Mesenchymal stem cell (in vitro differentiated cells and primary cell): ENCODE data around the gene IL12B.
A peak's percentile ranks its signal among the peaks of the same experiment; 100 is the strongest.
"Not testable (repeated sequence)": the region's sequence is repeated elsewhere in the genome, so short reads cannot be mapped to it uniquely, and the experiment has no call there.

Experiments
- DNase-seq: peaks from one replicate; pipeline ENCODE4 v3.0.0-alpha.2; 2013
- H2AFZ ChIP-seq: one replicate; pipeline ENCODE4 v1.6.1; 2013; ENCODE audit warnings: low read depth, mild to moderate bottlenecking, control low read depth, inconsistent platforms, low read length, moderate library complexity
- H2AK5ac ChIP-seq: 2 replicates; pipeline ENCODE4 v1.6.1; 2013; ENCODE audit warnings: low read length, moderate library complexity, mild to moderate bottlenecking, inconsistent platforms; ENCODE audit not compliant: severe bottlenecking
- H2BK120ac ChIP-seq: one replicate; pipeline ENCODE4 v1.6.1; 2013; ENCODE audit warnings: low read depth, mild to moderate bottlenecking, inconsistent platforms, low read length, moderate library complexity
- H2BK12ac ChIP-seq, 2 experiments: one replicate each; pipeline ENCODE4 v1.6.1; 2013; ENCODE audit warnings: inconsistent platforms in 2 of 2, low read length in 2 of 2, mild to moderate bottlenecking in 2 of 2, moderate library complexity in 2 of 2, control low read depth in 1 of 2
- H2BK15ac ChIP-seq: one replicate; pipeline ENCODE4 v1.6.1; 2013; ENCODE audit warnings: mild to moderate bottlenecking, low read depth, inconsistent platforms; ENCODE audit not compliant: poor library complexity, severe bottlenecking
- H2BK5ac ChIP-seq: 2 replicates; pipeline ENCODE4 v1.6.1; 2013; ENCODE audit warnings: low read depth, mild to moderate bottlenecking, low read length, control low read depth, inconsistent platforms; ENCODE audit not compliant: poor library complexity, severe bottlenecking
- H3K14ac ChIP-seq, 2 experiments: one replicate each; pipeline ENCODE4 v1.6.1; 2013; ENCODE audit warnings: inconsistent platforms in 2 of 2, low read length in 2 of 2, control low read depth in 1 of 2, mild to moderate bottlenecking in 1 of 2, moderate library complexity in 1 of 2
- H3K18ac ChIP-seq, 2 experiments: one replicate each; pipeline ENCODE4 v1.6.1; 2013; ENCODE audit warnings: inconsistent platforms in 2 of 2, low read length in 2 of 2, control low read depth in 1 of 2, low read depth in 1 of 2, mild to moderate bottlenecking in 1 of 2
- H3K23ac ChIP-seq, 2 experiments: one replicate each; pipeline ENCODE4 v1.6.1; 2013; ENCODE audit warnings: inconsistent platforms in 2 of 2, low read length in 2 of 2, mild to moderate bottlenecking in 2 of 2, moderate library complexity in 2 of 2, control low read depth in 1 of 2
- H3K27ac ChIP-seq: 2 replicates; pipeline ENCODE4 v1.5.1; 2013; ENCODE audit warnings: mild to moderate bottlenecking, moderate library complexity, low read length, control low read depth, inconsistent platforms; ENCODE audit not compliant: poor library complexity, severe bottlenecking
- H3K27me3 ChIP-seq, 2 experiments: 2 replicates each; pipeline versions ENCODE4 v1.6.1 to v1.7.0; 2013; ENCODE audit warnings: low read length in 2 of 2, mild to moderate bottlenecking in 2 of 2, moderate library complexity in 2 of 2, control low read depth in 1 of 2, inconsistent platforms in 1 of 2; ENCODE audit not compliant: control insufficient read depth in 1 of 2, insufficient read depth in 1 of 2
- H3K36me3 ChIP-seq, 2 experiments: 2 replicates each; pipeline versions ENCODE4 v1.6.1 to v1.7.0; 2013; ENCODE audit warnings: low read length in 2 of 2, control low read depth in 1 of 2, inconsistent platforms in 1 of 2, low read depth in 1 of 2, mild to moderate bottlenecking in 1 of 2; ENCODE audit not compliant: insufficient read depth in 2 of 2, control insufficient read depth in 1 of 2
- H3K4ac ChIP-seq, 2 experiments: one replicate each; pipeline ENCODE4 v1.6.1; 2013; ENCODE audit warnings: inconsistent platforms in 2 of 2, low read length in 2 of 2, mild to moderate bottlenecking in 2 of 2, moderate library complexity in 2 of 2, control low read depth in 1 of 2, low read depth in 1 of 2
- H3K4me1 ChIP-seq: 2 replicates; pipeline ENCODE4 v1.6.1; 2013; ENCODE audit warnings: low read depth, low read length, control low read depth; ENCODE audit not compliant: control insufficient read depth, insufficient read depth
- H3K4me2 ChIP-seq: 2 replicates; pipeline ENCODE4 v1.6.1; 2013; ENCODE audit warnings: low read length, mild to moderate bottlenecking, inconsistent platforms; ENCODE audit not compliant: poor library complexity, severe bottlenecking
- H3K4me3 ChIP-seq, 2 experiments: 2 replicates each; pipeline versions ENCODE4 v1.5.1 to v1.7.0; 2013; ENCODE audit warnings: low read length in 2 of 2, mild to moderate bottlenecking in 2 of 2, control low read depth in 1 of 2, low read depth in 1 of 2; ENCODE audit not compliant: insufficient read depth in 1 of 2
- H3K79me1 ChIP-seq: replicated peaks from 2 replicates; pipeline ENCODE4 v1.6.1; 2013; ENCODE audit warnings: mild to moderate bottlenecking, control low read depth, low read length, inconsistent platforms; ENCODE audit not compliant: poor library complexity, severe bottlenecking
- H3K9ac ChIP-seq: 2 replicates; pipeline ENCODE4 v1.7.0; 2013; ENCODE audit warnings: mild to moderate bottlenecking, low read length, moderate library complexity
- H3K9me3 ChIP-seq: 2 replicates; pipeline ENCODE4 v1.7.0; 2013; ENCODE audit warnings: mild to moderate bottlenecking, low read length; ENCODE audit not compliant: control insufficient read depth
- H4K8ac ChIP-seq: one replicate; pipeline ENCODE4 v1.6.1; 2013; ENCODE audit warnings: inconsistent platforms, mild to moderate bottlenecking, low read length, moderate library complexity
- H4K91ac ChIP-seq: one replicate; pipeline ENCODE4 v1.6.1; 2013; ENCODE audit warnings: mild to moderate bottlenecking, low read length, inconsistent platforms
- WGBS: methylation state at CpG from one replicate; pipeline ENCODE4 v1.1.7; 2013; ENCODE audit warnings: mixed read lengths; 5-methylcytosine and 5-hydroxymethylcytosine counted together

Gene IL12B

GRCh38 chr5:159274676-159275075, 55.6 kb downstream of the IL12B start:
- Histone ChIP-seq H3K36me3 (peaks cover 9 to 87% of the 10 kb centered on the region in 2 experiments), H3K4me1 (no peaks in the 10 kb centered on the region), H3K9me3 (no peaks in the 10 kb centered on the region), H3K4me2 (no peak overlapping the region), H2BK120ac (no peak overlapping the region), H2BK15ac (no peak overlapping the region), H2BK12ac (no peak overlapping the region), H4K8ac (no peak overlapping the region), H3K23ac (no peak overlapping the region), H4K91ac (no peak overlapping the region), H2BK5ac (no peak overlapping the region), H3K14ac (no peak overlapping the region), H3K27ac (no peak overlapping the region), H3K27me3 (no peaks in the 10 kb centered on the region), H3K79me1 (peaks cover 8% of the 10 kb centered on the region), H3K18ac (no peak overlapping the region), H3K4ac (no peak overlapping the region), H2AK5ac (no peak overlapping the region), H2AFZ (no peak overlapping the region), H3K9ac (no peak overlapping the region), H3K4me3 (no peak overlapping the region)
- no peak for DNase-seq

- Histone ChIP-seq H3K9ac (peak overlapping the region; percentile 21), H3K14ac (no peak overlapping the region), H3K23ac (no peak overlapping the region), H2AK5ac (no peak overlapping the region), H3K27ac (no peak overlapping the region), H2BK5ac (no peak overlapping the region), H3K9me3 (no peaks in the 10 kb centered on the region), H2AFZ (no peak overlapping the region), H2BK12ac (no peak overlapping the region), H2BK15ac (no peak overlapping the region), H3K27me3 (no peaks in the 10 kb centered on the region), H3K4me2 (no peak overlapping the region), H3K4me1 (no peaks in the 10 kb centered on the region), H3K18ac (no peak overlapping the region), H2BK120ac (no peak overlapping the region), H3K36me3 (peaks cover 9 to 87% of the 10 kb centered on the region in 2 experiments), H3K4me3 (no peak overlapping the region), H3K4ac (no peak overlapping the region), H4K8ac (no peak overlapping the region), H3K79me1 (peaks cover 8% of the 10 kb centered on the region), H4K91ac (no peak overlapping the region)
- no peak for DNase-seq
Observed at GRCh38 chr5:159273923-159274322, 56.4 kb downstream of the IL12B start.

DNA sequence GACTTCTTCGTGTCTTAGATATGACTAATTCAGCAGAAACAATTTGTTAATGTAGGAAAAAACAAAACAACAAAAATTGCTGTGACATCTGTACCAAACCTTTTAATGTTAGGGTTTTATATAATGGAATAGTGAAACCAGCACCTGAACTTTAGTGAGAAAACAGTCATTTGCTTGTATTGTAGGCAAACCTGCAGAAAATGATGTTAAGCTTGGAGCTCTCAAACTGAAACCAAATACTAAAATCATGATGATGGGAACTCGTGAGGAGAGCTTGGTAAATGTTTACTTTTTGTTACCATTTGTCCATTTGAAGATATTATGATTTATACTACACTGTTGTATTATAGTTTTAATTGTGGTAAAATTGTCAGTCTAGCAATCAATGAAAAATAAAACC, 60.6 kb downstream of the IL12B start:
- peaks cover 6 to 64% of the 10 kb centered on the region in 2 experiments for H3K36me3 ChIP-seq
- H3K9me3 ChIP-seq = no peaks in the 10 kb centered on the region
- no peak overlapping the region for H3K23ac ChIP-seq
- H3K9ac ChIP-seq = no peak overlapping the region
- H3K4me3 ChIP-seq = no peak overlapping the region
- H2BK5ac ChIP-seq = no peak overlapping the region
- H4K91ac ChIP-seq = no peak overlapping the region
- WGBS = no CpG with 5 or more reads among the region's 2 CpGs
- H2AFZ ChIP-seq = no peak overlapping the region
- H2AK5ac ChIP-seq = no peak overlapping the region
- H3K27me3 ChIP-seq = no peaks in the 10 kb centered on the region
- H2BK12ac ChIP-seq = no peak overlapping the region
- no peak overlapping the region for H3K4me2 ChIP-seq
- peaks cover 2% of the 10 kb centered on the region for H3K4me1 ChIP-seq
- H4K8ac ChIP-seq = no peak overlapping the region
- H2BK15ac ChIP-seq = no peak overlapping the region
- no peak overlapping the region for H2BK120ac ChIP-seq
- peaks cover 9% of the 10 kb centered on the region for H3K79me1 ChIP-seq
- no peak for DNase-seq
- no peak overlapping the region for H3K18ac ChIP-seq
- H3K27ac ChIP-seq = no peak overlapping the region
- no peak overlapping the region for H3K4ac ChIP-seq
- no peak overlapping the region for H3K14ac ChIP-seq

- peaks cover 6 to 36% of the 10 kb centered on the region in 2 experiments for H3K36me3 ChIP-seq
- H3K4me2 ChIP-seq, H3K9me3 ChIP-seq, H4K91ac ChIP-seq, H2BK15ac ChIP-seq, H3K27me3 ChIP-seq, H3K27ac ChIP-seq, H3K14ac ChIP-seq, H2BK12ac ChIP-seq, H3K4me1 ChIP-seq, H2BK5ac ChIP-seq, H3K4ac ChIP-seq, H3K23ac ChIP-seq, H3K18ac ChIP-seq, DNase-seq, H4K8ac ChIP-seq, H2BK120ac ChIP-seq, H2AK5ac ChIP-seq, H3K4me3 ChIP-seq, H2AFZ ChIP-seq, H3K9ac ChIP-seq: not testable (repeated sequence)
- H3K79me1 ChIP-seq = peaks cover 15% of the 10 kb centered on the region
- 100% methylated on average over 2 of the region's 2 CpGs for WGBS
Observed at GRCh38 chr5:159266764-159267163, 63.5 kb downstream of the IL12B start.
